GM19043 (cell line): ENCODE results near the gene LLPH.

Source experiments
- ATAC-seq: cut with Tn5 transposase; IDR thresholded peaks from one replicate; pipeline ENCODE4 v1.9.1; 2021; ENCODE audit warnings: low read depth; ENCODE audit not compliant: unreplicated experiment

Gene LLPH

DNA sequence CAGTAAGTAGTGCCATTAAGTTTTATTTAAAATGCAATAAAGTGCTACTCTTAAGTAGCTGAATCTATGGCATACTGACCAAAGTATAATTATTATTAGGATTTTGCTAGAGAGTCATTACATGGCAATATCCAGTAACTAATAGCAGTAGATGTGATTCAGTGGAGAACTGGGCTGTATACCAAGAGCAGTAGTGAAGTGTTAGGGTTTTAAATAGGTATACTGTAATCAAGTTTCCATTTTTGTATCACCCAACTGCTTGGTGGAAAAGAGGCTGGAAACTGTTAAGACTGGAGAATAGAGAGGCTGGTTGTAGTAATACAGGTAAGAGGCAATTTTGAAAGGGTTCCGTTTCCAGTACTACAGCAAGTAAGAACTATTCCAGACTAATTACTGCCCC lies 13.3 kb upstream of the LLPH start:
- ATAC-seq = no peak

- ATAC-seq = no peak
Measured at GRCh38 chr12:66142826-66143225, 12.3 kb upstream of the LLPH start.

DNA sequence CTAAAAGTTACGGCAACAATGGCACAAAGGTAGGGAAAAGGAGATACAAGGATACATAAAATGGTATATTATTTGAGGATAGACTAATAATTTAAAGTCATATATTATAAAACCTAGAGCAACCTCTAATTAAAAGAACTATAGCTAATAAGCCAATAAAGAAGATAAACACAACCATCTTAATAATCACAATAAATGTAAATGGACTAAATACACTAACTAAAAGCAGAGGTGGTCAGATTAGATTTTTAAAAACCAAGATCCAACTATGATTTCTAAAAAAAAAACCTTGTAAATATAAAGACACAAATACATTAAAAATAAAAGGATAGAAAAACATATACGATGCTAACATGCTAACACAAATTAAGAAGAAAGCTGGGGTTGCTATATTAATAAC lies 10.7 kb upstream of the LLPH start:
- ATAC-seq = no peak

DNA sequence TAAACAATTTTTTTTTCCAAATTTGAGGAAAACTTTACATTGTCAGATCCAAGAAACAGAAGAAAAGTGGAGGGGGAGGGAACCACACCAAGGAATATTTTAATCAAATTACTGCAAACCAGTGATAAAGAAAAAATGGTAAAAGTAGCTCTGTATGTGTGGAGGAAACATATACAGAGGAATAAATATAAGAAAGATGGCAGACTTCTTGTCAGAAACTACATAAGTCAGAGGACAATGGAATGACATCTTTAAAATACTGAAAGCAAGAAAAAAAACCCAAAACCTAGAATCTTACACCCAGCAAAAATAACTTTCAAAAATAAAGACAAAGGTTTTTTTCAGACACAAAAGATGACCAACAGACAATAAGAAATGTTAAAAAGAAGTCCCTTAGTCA lies 10.2 kb upstream of the LLPH start:
- no peak for ATAC-seq

DNA sequence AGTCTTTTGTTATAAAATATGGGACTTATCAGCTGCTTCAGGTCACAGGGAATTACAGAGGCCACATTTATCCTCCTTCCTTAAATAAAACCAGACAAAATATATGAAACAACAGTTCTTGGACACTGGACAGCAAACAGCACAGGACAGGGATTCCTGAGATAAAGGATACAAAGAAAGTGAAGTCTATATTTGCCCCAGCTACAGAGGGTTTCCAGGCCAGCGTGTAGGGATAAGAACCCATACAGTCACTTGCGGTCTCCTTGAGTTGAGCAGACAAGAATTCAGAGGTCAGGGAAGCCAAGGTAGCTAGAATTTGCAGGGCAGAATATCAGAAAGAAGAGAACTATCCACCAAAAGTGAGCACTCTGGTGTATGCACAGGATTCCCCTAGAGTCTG lies 8.8 kb upstream of the LLPH start:
- no peak for ATAC-seq

DNA sequence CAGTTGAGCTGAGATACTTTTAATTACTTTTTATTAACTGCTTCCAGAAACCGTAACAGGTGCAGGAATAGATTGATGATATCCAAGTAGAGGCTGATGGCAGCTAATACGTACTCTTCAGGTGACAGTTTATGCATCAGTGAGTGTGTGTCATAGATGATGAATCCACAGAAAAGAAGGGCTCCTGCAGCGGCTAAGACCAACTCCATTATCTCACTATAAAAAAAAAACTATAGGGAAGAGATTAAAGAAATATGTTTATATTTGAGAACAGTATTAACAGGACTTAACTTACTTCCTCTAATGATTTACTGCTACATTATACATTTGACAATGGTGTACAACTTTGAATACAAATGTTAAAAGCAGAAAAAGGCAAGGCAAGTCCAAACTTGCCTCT lies 7.4 kb upstream of the LLPH start:
- no peak for ATAC-seq

- no peak for ATAC-seq
Measured at GRCh38 chr12:66132408-66132807, 1.9 kb upstream of the LLPH start.

DNA sequence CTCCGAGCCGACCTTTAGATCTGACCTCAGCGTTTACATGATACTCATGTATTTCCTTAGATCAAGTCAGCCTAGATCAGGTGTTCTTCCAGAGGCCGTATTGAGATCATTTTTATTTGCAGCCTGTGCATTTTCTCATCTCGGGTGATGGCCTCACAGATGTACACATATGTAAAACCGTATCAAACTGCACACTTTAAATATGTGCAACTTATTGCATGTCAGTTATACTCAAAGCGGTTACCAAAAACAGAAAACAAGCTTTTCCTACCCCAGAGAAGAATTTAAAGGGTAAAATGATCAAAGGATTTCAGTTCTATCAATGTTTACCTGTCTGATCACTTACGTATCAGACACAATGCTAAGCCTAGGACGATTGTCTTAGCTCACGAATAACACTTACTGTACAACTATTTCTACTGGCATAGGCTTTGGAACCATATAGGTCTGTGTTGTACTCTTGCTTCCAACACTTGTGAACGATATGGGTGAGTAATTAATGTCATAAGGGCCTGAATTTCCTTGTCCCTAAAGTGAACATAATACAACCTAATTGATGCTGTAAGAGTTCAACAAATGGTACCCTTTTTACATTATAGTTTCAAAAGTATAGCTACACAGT lies 628 bp upstream of the LLPH start:
- no peak for ATAC-seq

DNA sequence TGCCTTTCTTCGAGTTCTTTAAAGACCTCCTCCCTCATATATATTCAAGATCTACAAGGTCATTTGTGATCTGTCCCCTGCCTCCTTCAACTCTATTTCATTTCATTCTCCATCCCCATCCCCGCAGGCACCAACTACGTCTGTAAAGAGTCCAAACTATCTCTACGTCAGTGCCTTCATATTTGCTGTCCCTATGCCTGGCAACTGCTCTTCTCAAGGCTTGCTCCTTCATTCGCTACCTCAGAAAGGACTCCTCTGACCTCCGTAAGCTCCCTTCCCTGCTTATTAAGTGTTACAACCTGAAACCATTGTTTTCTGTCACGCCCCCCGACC lies 650 bp downstream of the LLPH start:
- ATAC-seq = peak; percentile 5

- no peak for ATAC-seq
Measured at GRCh38 chr12:66127650-66128049, 2.9 kb downstream of the LLPH start.

DNA sequence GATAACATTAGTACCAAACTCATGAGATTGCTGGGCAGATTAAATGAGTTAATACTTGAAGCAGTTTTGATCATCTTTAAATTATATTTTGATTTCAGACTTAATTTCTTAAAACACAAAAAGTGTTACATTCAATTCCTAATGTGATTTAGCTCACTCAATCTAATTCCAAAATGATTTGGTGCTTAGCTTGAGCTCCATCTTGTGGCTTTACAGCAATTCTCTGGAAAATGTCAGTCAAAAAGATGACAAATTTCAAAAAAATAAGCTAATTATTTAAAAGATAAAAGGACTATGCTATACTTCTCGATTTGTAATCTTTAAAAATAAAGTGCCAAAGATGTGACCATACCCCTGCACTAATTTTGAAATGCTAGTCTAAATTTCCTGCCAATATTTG lies 10.1 kb downstream of the LLPH start:
- no peak for ATAC-seq

- ATAC-seq = peak; percentile 57
Measured at GRCh38 chr12:66119870-66120241, 10.7 kb downstream of the LLPH start.

DNA sequence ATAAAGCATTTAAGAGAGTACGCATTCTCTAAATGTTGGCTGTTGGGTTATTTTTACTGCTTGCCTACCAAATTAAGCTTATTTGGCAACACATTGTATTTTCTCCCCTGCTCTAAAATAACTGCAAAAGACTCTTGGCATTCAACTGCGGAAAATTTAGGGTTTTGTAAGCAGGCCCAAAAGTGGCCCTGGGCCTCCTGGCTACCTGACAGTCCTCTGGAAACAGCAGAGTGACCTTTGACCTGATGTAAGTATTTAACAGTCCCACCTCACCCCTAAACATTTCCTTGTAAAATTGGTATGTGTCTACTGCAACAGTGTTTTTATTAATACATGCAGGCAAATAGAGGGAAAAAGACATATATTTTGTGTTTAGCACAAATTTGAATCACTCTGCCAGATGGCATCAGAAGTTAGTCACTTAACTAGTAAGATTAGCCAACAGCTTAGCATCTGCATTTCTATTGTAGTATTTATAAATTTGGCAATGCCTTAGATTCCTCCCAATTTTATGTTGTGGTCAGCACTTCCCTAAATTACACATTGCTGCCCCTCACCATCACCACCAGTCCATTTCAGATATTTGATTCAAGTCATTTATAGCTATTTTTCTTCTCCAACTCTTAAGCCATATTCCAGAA lies 11.2 kb downstream of the LLPH start:
- ATAC-seq = no peak

DNA sequence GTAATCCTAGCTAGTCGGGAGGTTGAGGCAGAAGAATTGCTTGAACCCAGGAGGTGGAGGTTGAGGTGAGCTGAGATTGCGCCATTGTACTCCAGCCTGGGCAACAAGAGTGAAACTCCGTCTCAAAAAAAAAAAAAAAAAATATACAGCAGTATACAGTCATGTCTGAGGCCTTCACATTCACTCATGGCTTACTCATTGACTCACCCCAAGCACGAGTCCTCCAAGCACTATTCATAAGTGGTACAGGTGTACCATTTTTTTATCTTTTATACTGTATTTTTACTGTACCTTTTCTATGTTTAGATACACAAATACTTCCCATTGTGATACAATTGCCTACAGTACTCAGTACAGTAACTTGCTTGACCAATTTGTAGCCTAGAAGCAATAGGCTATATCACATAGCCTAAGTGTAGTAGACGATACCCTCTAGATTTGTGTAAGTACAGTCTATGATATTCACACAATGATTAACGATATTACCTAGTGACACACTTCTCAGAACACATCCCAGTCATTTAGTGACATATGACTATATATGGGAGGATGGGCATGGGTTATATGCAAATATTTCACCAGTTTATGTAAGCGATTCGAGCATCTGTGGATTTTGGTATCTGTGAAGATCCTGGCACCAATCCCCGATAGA lies 12.2 kb downstream of the LLPH start:
- ATAC-seq = peak; percentile 63

- ATAC-seq = no peak
Measured at GRCh38 chr12:66117242-66117641, 13.3 kb downstream of the LLPH start.

GRCh38 chr12:66115071-66115600 lies 15.4 kb downstream of the LLPH start:
- no peak for ATAC-seq

- ATAC-seq = no peak
Measured at GRCh38 chr12:66113471-66113870, 17.1 kb downstream of the LLPH start.

DNA sequence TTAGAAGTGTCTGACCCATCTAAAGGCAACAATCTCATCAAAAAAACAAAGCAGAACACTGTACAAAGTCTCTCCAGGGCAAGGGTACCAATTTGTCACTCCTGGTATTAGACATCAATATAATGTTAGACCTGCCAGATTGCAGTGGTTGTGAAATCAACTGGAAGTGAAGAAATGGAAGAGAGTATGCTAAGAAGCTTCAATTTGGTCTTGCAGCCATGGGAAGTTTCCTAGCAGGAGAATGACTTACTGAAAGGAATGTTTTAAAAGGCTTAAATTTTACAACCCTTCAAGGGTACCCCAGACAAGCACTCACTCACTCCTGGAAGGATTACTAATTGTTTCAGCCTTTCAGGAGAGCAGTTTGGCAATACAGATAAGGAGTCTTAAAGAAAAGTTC lies 18.9 kb downstream of the LLPH start:
- no peak for ATAC-seq

DNA sequence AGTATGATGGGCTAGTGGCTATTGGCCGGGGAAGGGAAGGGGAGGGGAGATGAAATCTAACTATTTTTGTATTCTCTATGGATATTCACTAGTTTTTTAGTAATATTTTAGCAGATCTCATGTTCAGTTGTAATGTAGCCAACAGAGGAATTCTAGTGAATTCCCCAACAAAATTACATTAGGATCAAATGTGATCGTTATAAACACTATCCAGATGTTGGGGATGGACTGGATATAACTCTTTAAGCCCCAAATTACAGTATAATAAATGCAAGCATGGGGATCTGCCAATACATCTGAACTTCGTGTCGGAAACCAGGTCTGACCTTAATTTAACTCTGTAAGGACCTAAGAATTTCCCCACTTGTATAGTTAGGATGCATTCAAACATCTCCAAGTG lies 21.5 kb downstream of the LLPH start:
- ATAC-seq = no peak

DNA sequence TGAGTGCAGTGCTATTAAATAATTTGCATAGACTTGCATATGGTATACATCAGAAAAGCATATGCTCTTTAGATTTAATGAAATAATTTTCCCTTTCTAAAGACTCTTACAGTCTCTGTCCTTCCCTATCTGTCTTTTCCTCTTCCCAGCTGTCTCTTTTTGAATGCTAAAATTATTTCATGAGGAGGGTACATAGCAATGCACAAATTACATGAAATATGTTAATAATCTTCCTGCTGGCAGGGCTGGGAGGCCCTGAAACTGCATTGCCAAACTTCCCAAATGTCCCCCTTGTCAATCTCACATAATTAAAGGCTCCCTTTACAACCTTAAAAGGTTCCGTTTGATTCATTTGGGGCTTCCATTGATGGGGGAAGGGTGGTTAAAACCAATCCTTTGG lies 22.2 kb downstream of the LLPH start:
- no peak for ATAC-seq

- peak; percentile 93 for ATAC-seq
Measured at GRCh38 chr12:66107451-66107915, 23.1 kb downstream of the LLPH start.
